Measurements from ENCODE around the gene MLPH.

- TF ChIP-seq THYN1 (CRISPR knock-in tag; IDR thresholded peaks at IDR 0.05; ENCODE audit: borderline replicate concordance, low read depth) = no peak
- TF ChIP-seq GRHL1 (CRISPR knock-in tag; conservative IDR thresholded peaks at IDR 0.05) = no peak
- TF ChIP-seq POLR2A (IDR thresholded peaks at IDR 0.05; ENCODE audit: insufficient read depth in 1 of 2, low read depth in 2 of 2, low read length in 2 of 2) = no peak
- TF ChIP-seq PLSCR1 (CRISPR knock-in tag; IDR thresholded peaks at IDR 0.05; ENCODE audit: borderline replicate concordance) = no peak
- TF ChIP-seq TBL1XR1 (IDR thresholded peaks at IDR 0.05; ENCODE audit: borderline replicate concordance, low read length, partially characterized antibody) = no peak
- no peak for TF ChIP-seq CTCF (CRISPR knock-in tag; IDR thresholded peaks at IDR 0.05)
- TF ChIP-seq TEAD3 (CRISPR knock-in tag; optimal IDR thresholded peaks at IDR 0.05; ENCODE audit: borderline replicate concordance) = no peak
- TF ChIP-seq CEBPB (IDR thresholded peaks at IDR 0.05; ENCODE audit: borderline replicate concordance, low read depth, low read length) = no peak
- no peak for TF ChIP-seq TCF12 (IDR thresholded peaks at IDR 0.05)
- no peak for TF ChIP-seq TCF12 (CRISPR knock-in tag; IDR thresholded peaks at IDR 0.05)
- TF ChIP-seq EP300 (IDR thresholded peaks at IDR 0.05; ENCODE audit: low read depth in 2 of 2, low read length in 2 of 2) = no peak
- no peak for TF ChIP-seq EP300 (CRISPR knock-in tag; IDR thresholded peaks at IDR 0.05; ENCODE audit: borderline replicate concordance)
- TF ChIP-seq CHD2 (IDR thresholded peaks at IDR 0.05; ENCODE audit: low read depth, low read length) = no peak
- TF ChIP-seq RBFOX2 (IDR thresholded peaks at IDR 0.05; ENCODE audit: low read depth, low read length) = no peak
- no peak for TF ChIP-seq POLR2AphosphoS5 (IDR thresholded peaks at IDR 0.05; ENCODE audit: low read depth, low read length)
Observed at GRCh38 chr2:237539681-237540080, 52.6 kb downstream of the MLPH start.
